IPS-15b (cell line): ENCODE measurements around the gene DDIT3.

Experiments
- H3K27me3 ChIP-seq: one replicate; pipeline ENCODE4 v1.6.1; 2013; ENCODE audit warnings: low read length; ENCODE audit not compliant: control insufficient read depth, insufficient read depth
- H3K36me3 ChIP-seq: one replicate; pipeline ENCODE4 v1.6.1; 2013; ENCODE audit warnings: low read length; ENCODE audit not compliant: control insufficient read depth, insufficient read depth
- H3K4me1 ChIP-seq: one replicate; pipeline ENCODE4 v1.6.1; 2013; ENCODE audit warnings: mild to moderate bottlenecking, low read length; ENCODE audit not compliant: control insufficient read depth, insufficient read depth
- H3K4me3 ChIP-seq: one replicate; pipeline ENCODE4 v1.5.1; 2013; ENCODE audit warnings: low read depth, low read length
- H3K9ac ChIP-seq: one replicate; pipeline ENCODE4 v1.6.1; 2013; ENCODE audit warnings: low read depth, mild to moderate bottlenecking, low read length
- H3K9me3 ChIP-seq: one replicate; pipeline ENCODE4 v1.6.1; 2013; ENCODE audit warnings: mild to moderate bottlenecking, low read length; ENCODE audit not compliant: control insufficient read depth, insufficient read depth

The DDIT3 gene

GRCh38 chr12:57474862-57475261, 45.5 kb downstream of the DDIT3 start:
- H3K4me3 ChIP-seq, result peak overlapping the region; percentile 45
- H3K4me1 ChIP-seq, result peaks cover 6% of the 10 kb centered on the region
- H3K9ac ChIP-seq, result no peak overlapping the region
- no peaks in the 10 kb centered on the region for H3K9me3 ChIP-seq
- peaks cover 5% of the 10 kb centered on the region for H3K36me3 ChIP-seq
- peaks cover 63% of the 10 kb centered on the region for H3K27me3 ChIP-seq

DNA sequence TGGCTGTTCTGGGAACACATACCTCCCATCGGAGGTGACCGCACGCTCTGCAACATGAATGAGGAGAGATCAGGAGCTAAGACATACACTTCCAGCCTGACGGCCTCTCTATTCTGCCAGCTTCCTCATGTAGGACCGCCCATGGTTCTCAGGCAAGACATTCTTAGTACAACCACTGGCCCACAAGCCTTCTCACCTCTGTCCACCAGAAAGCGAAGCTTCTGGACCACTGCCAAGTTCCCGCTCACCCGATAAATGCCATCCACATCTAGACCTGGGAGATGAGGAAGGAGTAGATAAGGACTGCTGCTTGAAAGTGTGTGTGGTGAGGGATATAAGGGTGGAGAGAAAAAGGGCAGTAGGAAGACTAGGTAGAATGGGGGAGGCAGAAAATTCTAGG, 45.9 kb downstream of the DDIT3 start:
- Histone ChIP-seq H3K27me3 (peaks cover 62% of the 10 kb centered on the region), H3K9ac (no peak overlapping the region), H3K36me3 (peaks cover 7% of the 10 kb centered on the region), H3K4me1 (peaks cover 6% of the 10 kb centered on the region), H3K9me3 (no peaks in the 10 kb centered on the region), H3K4me3 (no peak overlapping the region)

GRCh38 chr12:57473886-57474285, 46.4 kb downstream of the DDIT3 start:
- no peak overlapping the region for H3K4me3 ChIP-seq
- no peaks in the 10 kb centered on the region for H3K9me3 ChIP-seq
- H3K4me1 ChIP-seq, result peaks cover 6% of the 10 kb centered on the region
- peaks cover 12% of the 10 kb centered on the region for H3K36me3 ChIP-seq
- H3K27me3 ChIP-seq, result peaks cover 59% of the 10 kb centered on the region
- H3K9ac ChIP-seq, result no peak overlapping the region

- Histone ChIP-seq H3K9me3 (no peaks in the 10 kb centered on the region), H3K9ac (no peak overlapping the region), H3K36me3 (peaks cover 12% of the 10 kb centered on the region), H3K4me1 (peaks cover 6% of the 10 kb centered on the region), H3K27me3 (peaks cover 56% of the 10 kb centered on the region), H3K4me3 (no peak overlapping the region)
These were observed 46.9 kb downstream of the DDIT3 start for GRCh38 chr12:57473392-57473791.

DNA sequence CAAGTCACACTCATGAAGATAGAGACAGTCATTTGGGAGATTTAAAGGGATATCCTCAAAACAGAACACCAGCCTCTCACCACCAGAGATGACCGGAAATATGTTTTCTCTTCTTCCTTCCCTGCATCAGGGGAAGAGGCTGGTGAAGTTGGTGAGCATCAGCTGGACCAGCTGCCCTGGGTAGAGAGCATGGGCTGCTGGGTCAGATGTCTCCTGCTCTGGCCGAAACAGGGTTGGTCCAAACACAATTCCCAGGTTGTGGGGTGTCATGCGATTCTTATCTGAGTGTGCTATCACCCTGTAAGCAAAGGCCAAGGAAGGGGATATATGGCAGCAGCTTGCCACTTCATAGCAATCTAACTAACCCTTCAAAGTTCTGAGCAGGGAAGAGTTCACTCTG, 47.9 kb downstream of the DDIT3 start:
- Histone ChIP-seq H3K4me1 (peaks cover 6% of the 10 kb centered on the region), H3K4me3 (no peak overlapping the region), H3K36me3 (peaks cover 12% of the 10 kb centered on the region), H3K9ac (no peak overlapping the region), H3K9me3 (no peaks in the 10 kb centered on the region), H3K27me3 (peaks cover 54% of the 10 kb centered on the region)

DNA sequence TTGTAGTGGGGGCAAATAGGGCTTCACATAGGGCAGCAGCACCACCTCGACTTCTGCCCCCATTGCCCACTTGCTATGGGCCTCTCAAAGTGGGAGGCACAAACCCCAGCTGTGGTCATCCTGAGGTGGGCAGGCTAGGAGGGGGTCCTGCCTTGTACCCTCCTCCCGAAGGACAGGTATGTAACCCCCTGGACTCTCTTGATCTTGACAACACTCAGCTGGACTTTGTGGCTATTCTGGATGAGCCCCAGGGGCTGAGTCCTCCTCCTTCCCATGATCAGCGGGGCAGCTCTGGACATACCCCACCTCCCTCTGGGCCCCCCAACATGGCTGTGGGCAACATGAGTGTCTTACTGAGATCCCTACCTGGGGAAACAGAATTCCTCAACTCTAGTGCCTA, 48.7 kb downstream of the DDIT3 start:
- no peaks in the 10 kb centered on the region for H3K9me3 ChIP-seq
- no peak overlapping the region for H3K9ac ChIP-seq
- H3K27me3 ChIP-seq, result peaks cover 48% of the 10 kb centered on the region
- H3K4me1 ChIP-seq, result peaks cover 3% of the 10 kb centered on the region
- H3K36me3 ChIP-seq, result peaks cover 12% of the 10 kb centered on the region
- H3K4me3 ChIP-seq, result no peak overlapping the region

DNA sequence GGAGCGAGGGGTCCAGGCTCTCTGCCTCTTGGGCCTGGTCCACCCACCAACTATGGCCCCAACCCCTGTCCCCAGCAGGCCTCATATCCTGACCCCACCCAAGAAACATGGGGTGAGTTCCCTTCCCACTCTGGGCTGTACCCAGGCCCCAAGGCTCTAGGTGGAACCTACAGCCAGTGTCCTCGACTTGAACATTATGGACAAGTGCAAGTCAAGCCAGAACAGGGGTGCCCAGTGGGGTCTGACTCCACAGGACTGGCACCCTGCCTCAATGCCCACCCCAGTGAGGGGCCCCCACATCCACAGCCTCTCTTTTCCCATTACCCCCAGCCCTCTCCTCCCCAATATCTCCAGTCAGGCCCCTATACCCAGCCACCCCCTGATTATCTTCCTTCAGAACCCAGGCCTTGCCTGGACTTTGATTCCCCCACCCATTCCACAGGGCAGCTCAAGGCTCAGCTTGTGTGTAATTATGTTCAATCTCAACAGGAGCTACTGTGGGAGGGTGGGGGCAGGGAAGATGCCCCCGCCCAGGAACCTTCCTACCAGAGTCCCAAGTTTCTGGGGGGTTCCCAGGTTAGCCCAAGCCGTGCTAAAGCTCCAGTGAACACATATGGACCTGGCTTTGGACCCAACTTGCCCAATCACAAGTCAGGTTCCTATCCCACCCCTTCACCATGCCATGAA, 49.2 kb downstream of the DDIT3 start:
- peaks cover 42% of the 10 kb centered on the region for H3K27me3 ChIP-seq
- H3K4me1 ChIP-seq, result no peaks in the 10 kb centered on the region
- H3K9ac ChIP-seq, result no peak overlapping the region
- H3K9me3 ChIP-seq, result no peaks in the 10 kb centered on the region
- H3K4me3 ChIP-seq, result no peak overlapping the region
- H3K36me3 ChIP-seq, result peaks cover 13% of the 10 kb centered on the region

GRCh38 chr12:57470286-57470969, 49.9 kb downstream of the DDIT3 start:
- Histone ChIP-seq H3K4me3 (no peak overlapping the region), H3K36me3 (peaks cover 16% of the 10 kb centered on the region), H3K27me3 (peaks cover 35% of the 10 kb centered on the region)

GRCh38 chr12:57469296-57470164, 50.8 kb downstream of the DDIT3 start:
- Histone ChIP-seq H3K27me3 (peaks cover 26% of the 10 kb centered on the region), H3K36me3 (peaks cover 16% of the 10 kb centered on the region), H3K4me1 (no peaks in the 10 kb centered on the region)

More at GRCh38 chr12:57470286-57470969, 49.9 kb downstream of the DDIT3 start:
- H3K9me3 ChIP-seq, result no peaks in the 10 kb centered on the region
- no peak overlapping the region for H3K9ac ChIP-seq
- no peaks in the 10 kb centered on the region for H3K4me1 ChIP-seq

GRCh38 chr12:57467915-57468314, 52.4 kb downstream of the DDIT3 start:
- no peak overlapping the region for H3K4me3 ChIP-seq
- peaks cover 2% of the 10 kb centered on the region for H3K4me1 ChIP-seq
- H3K36me3 ChIP-seq, result peaks cover 16% of the 10 kb centered on the region
- no peaks in the 10 kb centered on the region for H3K9me3 ChIP-seq
- peaks cover 13% of the 10 kb centered on the region for H3K27me3 ChIP-seq
- H3K9ac ChIP-seq, result no peak overlapping the region

More at GRCh38 chr12:57469296-57470164, 50.8 kb downstream of the DDIT3 start:
- no peak overlapping the region for H3K4me3 ChIP-seq
- no peaks in the 10 kb centered on the region for H3K9me3 ChIP-seq
- no peak overlapping the region for H3K9ac ChIP-seq

DNA sequence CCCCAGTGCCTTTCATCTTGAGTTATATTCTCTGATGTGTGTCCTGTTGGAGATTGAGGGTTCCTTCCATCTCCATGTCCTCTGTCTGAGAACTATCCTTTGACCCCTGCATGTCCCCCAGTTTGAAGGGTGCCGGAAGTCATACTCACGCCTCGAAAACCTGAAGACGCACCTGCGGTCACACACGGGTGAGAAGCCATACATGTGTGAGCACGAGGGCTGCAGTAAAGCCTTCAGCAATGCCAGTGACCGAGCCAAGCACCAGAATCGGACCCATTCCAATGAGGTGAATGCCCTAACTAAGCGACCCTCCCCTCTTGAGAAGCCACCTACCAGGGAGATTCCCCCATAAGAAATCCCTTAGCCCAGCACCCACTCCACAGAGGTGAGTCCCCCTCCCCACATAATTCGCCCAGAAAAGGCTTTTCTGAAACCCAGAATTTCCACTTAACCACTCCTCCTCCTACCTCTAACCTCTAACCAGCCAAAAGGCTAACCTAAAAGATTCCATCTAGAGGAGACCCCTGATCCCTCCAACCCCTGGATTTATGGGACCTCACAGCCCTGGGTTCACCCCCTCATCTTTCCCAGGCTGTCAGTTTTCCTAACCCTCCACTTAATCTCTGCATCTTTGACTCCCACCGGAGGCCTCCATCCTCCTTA, 53.0 kb downstream of the DDIT3 start:
- H3K4me3 ChIP-seq, result no peak overlapping the region
- H3K9me3 ChIP-seq, result no peaks in the 10 kb centered on the region
- H3K9ac ChIP-seq, result no peak overlapping the region
- peaks cover 16% of the 10 kb centered on the region for H3K36me3 ChIP-seq
- H3K27me3 ChIP-seq, result peaks cover 7% of the 10 kb centered on the region
- H3K4me1 ChIP-seq, result peaks cover 4% of the 10 kb centered on the region
